BJ (cell line): ENCODE measurements around the gene TSHZ2. TPM values are rescaled to one million over a fixed set of nuclear protein-coding genes. Genes with fewer than 3 reads are reported as not detected.

Experiments
- CTCF ChIA-PET: fragments of 350-600 bp; formaldehyde crosslinking; extraction: SDS; loops from one replicate; lab custom pipeline; 2021; ENCODE audit warnings: antibody characterized with exemption, inconsistent platforms; lab: Yijun Ruan, JAX
- POLR2A ChIA-PET: fragments of 300-600 bp; sonication (Branson Sonifier 250); formaldehyde crosslinking; extraction: SDS; loops from one replicate; lab custom pipeline; 2021; ENCODE audit warnings: antibody characterized with exemption; lab: Charles Lee
- DNase-seq: peaks from one replicate; pipeline ENCODE4 v3.0.0-alpha.2; 2011; ENCODE audit warnings: low read depth
- H3K27me3 ChIP-seq: 2 replicates; pipeline ENCODE4 v1.6.0; 2011; ENCODE audit warnings: low read length; ENCODE audit not compliant: control insufficient read depth, insufficient read depth
- H3K36me3 ChIP-seq: 2 replicates; pipeline ENCODE4 v1.5.1; 2011; ENCODE audit warnings: low read length; ENCODE audit not compliant: control insufficient read depth, insufficient read depth
- H3K4me3 ChIP-seq: 2 replicates; pipeline ENCODE4 v1.5.1; 2011; ENCODE audit warnings: low read depth, mild to moderate bottlenecking, control low read depth, low read length
- CTCF ChIP-seq: IDR thresholded peaks from 2 replicates; pipeline ENCODE4 v1.5.1; 2011; ENCODE audit warnings: low read depth, mild to moderate bottlenecking, control low read depth, inconsistent platforms, low read length, moderate library complexity; ENCODE audit not compliant: insufficient read depth
- polyA plus RNA-seq: library from polyadenylated mRNA; depleted of rRNA; stranded (reverse); fragments of >200 nt; gene quantifications from 2 replicates; pipeline ENCODE4 v1.2.3, GENCODE V29; 2011

TSHZ2 gene
- polyA plus RNA-seq, 1 experiment = not detected

GRCh38 chr20:53306192-53306805 is 334.1 kb downstream of the TSHZ2 start:
- POLR2A ChIA-PET = no interaction called here

GRCh38 chr20:53307964-53308597 is 335.9 kb downstream of the TSHZ2 start:
- ChIA-PET CTCF (no interaction called here), POLR2A (no interaction called here)
- no peak for TF ChIP-seq CTCF
- no peaks in the 10 kb centered on the region for H3K36me3 ChIP-seq
- no peaks in the 10 kb centered on the region for H3K27me3 ChIP-seq
- no peak overlapping the region for H3K4me3 ChIP-seq
- DNase-seq = no peak

More at GRCh38 chr20:53306192-53306805, 334.1 kb downstream of the TSHZ2 start:
- Histone ChIP-seq H3K36me3 (no peaks in the 10 kb centered on the region), H3K4me3 (no peak overlapping the region), H3K27me3 (no peaks in the 10 kb centered on the region)
- CTCF ChIA-PET = no interaction called here
- TF ChIP-seq CTCF = no peak
- DNase-seq = no peak

- H3K36me3 ChIP-seq = no peaks in the 10 kb centered on the region
- H3K27me3 ChIP-seq = no peaks in the 10 kb centered on the region
- no peak for TF ChIP-seq CTCF
- ChIA-PET CTCF (no interaction called here), POLR2A (no interaction called here)
- DNase-seq = no peak
- H3K4me3 ChIP-seq = no peak overlapping the region
These were observed 337.4 kb downstream of the TSHZ2 start for GRCh38 chr20:53309515-53309914.

GRCh38 chr20:53312957-53313356 is 340.8 kb downstream of the TSHZ2 start:
- no peak overlapping the region for H3K4me3 ChIP-seq
- DNase-seq = no peak
- no peaks in the 10 kb centered on the region for H3K36me3 ChIP-seq
- POLR2A ChIA-PET = no interaction called here
- no peaks in the 10 kb centered on the region for H3K27me3 ChIP-seq
- CTCF ChIA-PET = no interaction called here
- no peak for TF ChIP-seq CTCF

- CTCF ChIA-PET = no interaction called here
- TF ChIP-seq CTCF = no peak
- no peaks in the 10 kb centered on the region for H3K36me3 ChIP-seq
- no peak overlapping the region for H3K4me3 ChIP-seq
- no peaks in the 10 kb centered on the region for H3K27me3 ChIP-seq
- POLR2A ChIA-PET = no interaction called here
- no peak for DNase-seq
These were observed 344.2 kb downstream of the TSHZ2 start for GRCh38 chr20:53316206-53316937.
